A549 (cell line): ENCODE results near the gene EPB41L2. TPM values are rescaled to one million over a fixed set of nuclear protein-coding genes. Genes with fewer than 3 reads are reported as not detected.

Source experiments
- ATAC-seq, 2 experiments: fragments of 200-7000 bp in 1 of 2; fragments of >200 bp in 1 of 2; cut with Nextera tagmentation in 1 of 2; cut with Tn5 transposase in 1 of 2; 3 replicates each; pipeline versions ENCODE4 v1.8.0 to v1.9.1; 2018 to 2020; ENCODE audit warnings: mild to moderate bottlenecking in 1 of 2, moderate library complexity in 1 of 2
- CTCF ChIA-PET: fragments of 300-600 bp; sonication (Branson Sonifier 250); formaldehyde crosslinking; extraction: SDS; loops from one replicate; lab custom pipeline; 2021; ENCODE audit warnings: antibody characterized with exemption, inconsistent platforms; lab: Yijun Ruan, JAX
- POLR2A ChIA-PET: fragments of 350-600 bp; formaldehyde crosslinking; extraction: SDS; loops from one replicate; lab custom pipeline; 2021; ENCODE audit warnings: antibody characterized with exemption, inconsistent platforms; lab: Yijun Ruan, JAX
- DNase-seq, 2 experiments: peaks; one replicate each; pipeline versions ENCODE4 v3.0.0 to v3.0.0-alpha.2; 2011 to 2016; ENCODE audit warnings: low read depth in 1 of 2, low spot score in 1 of 2
- FAIRE-seq: peaks from 2 replicates; lab custom pipeline; 2011; peaks lifted over from hg19 to GRCh38; lab: Jason Lieb, UNC
- H3K27ac ChIP-seq, 2 experiments: fragments of >200 bp; sonication (Bioruptor Twin); formaldehyde crosslinking; 3 replicates each; pipeline ENCODE4 v1.5.1; 2016 to 2017
- H3K4me1 ChIP-seq: fragments of >200 bp; sonication (Bioruptor Twin); formaldehyde crosslinking; 3 replicates; pipeline ENCODE4 v1.6.1; 2016
- H3K4me2 ChIP-seq: fragments of >200 bp; sonication (Bioruptor Twin); formaldehyde crosslinking; 3 replicates; pipeline ENCODE4 v1.6.1; 2016
- H3K4me3 ChIP-seq: fragments of >200 bp; sonication (Bioruptor Twin); formaldehyde crosslinking; 3 replicates; pipeline ENCODE4 v1.5.1; 2016
- H3K9me3 ChIP-seq: fragments of >200 bp; sonication (Bioruptor Twin); formaldehyde crosslinking; 3 replicates; pipeline ENCODE4 v1.6.1; 2016
- CBX2 ChIP-seq: fragments of 200-600 bp; sonication (generic); IDR thresholded peaks from 2 replicates; pipeline ENCODE4 v1.6.1; 2016; ENCODE audit warnings: low read depth, mild to moderate bottlenecking, borderline replicate concordance
- CEBPB ChIP-seq, 2 experiments: fragments of >200 bp in 1 of 2; sonication (Bioruptor Twin) in 1 of 2; formaldehyde crosslinking in 1 of 2; IDR thresholded peaks; 2 replicates each; pipeline ENCODE4 v1.6.1; 2012 to 2016
- CHD2 ChIP-seq: fragments of 150-350 bp; IDR thresholded peaks from 2 replicates; pipeline ENCODE4 v1.6.1; 2014; ENCODE audit warnings: low read length; ENCODE audit not compliant: partially characterized antibody
- FOXS1 ChIP-seq: fragments of 250-450 bp; sonication (Bioruptor Pico); IDR thresholded peaks from 2 replicates; pipeline ENCODE4 v1.5.0; 2020; ENCODE audit warnings: mild to moderate bottlenecking, moderate library complexity
- HDAC2 ChIP-seq: fragments of 200-600 bp; sonication (generic); IDR thresholded peaks from 2 replicates; pipeline ENCODE4 v1.6.1; 2016
- HOXB13 ChIP-seq: fragments of 250-450 bp; sonication (Bioruptor Pico); IDR thresholded peaks from 2 replicates; pipeline ENCODE4 v1.5.0; 2020; ENCODE audit warnings: low read depth, mild to moderate bottlenecking, moderate library complexity
- HOXB5 ChIP-seq: fragments of 250-450 bp; sonication (Bioruptor Pico); IDR thresholded peaks from 2 replicates; pipeline ENCODE4 v1.5.0; 2020; ENCODE audit warnings: mild to moderate bottlenecking, moderate library complexity
- KDM1A ChIP-seq: fragments of 200-600 bp; sonication (generic); IDR thresholded peaks from 2 replicates; pipeline ENCODE4 v1.6.1; 2016; ENCODE audit warnings: low read depth, mild to moderate bottlenecking
- KDM5A ChIP-seq: fragments of 200-600 bp; sonication (generic); IDR thresholded peaks from 2 replicates; pipeline ENCODE4 v1.6.1; 2016; ENCODE audit warnings: antibody characterized with exemption, mild to moderate bottlenecking
- MYC ChIP-seq: IDR thresholded peaks from 2 replicates; pipeline ENCODE4 v1.6.1; 2012; ENCODE audit warnings: mild to moderate bottlenecking, inconsistent platforms, low read length, improper control_type of control experiment, borderline replicate concordance
- NFE2L2 ChIP-seq: fragments of 150-350 bp; conservative IDR thresholded peaks from 2 replicates; pipeline ENCODE4 v1.6.1; 2014; ENCODE audit warnings: low read length
- PBX3 ChIP-seq: IDR thresholded peaks from 2 replicates; pipeline ENCODE4 v1.6.1; 2012
- RAD21 ChIP-seq, 2 experiments: fragments of >200 bp in 1 of 2; sonication (Bioruptor Twin) in 1 of 2; formaldehyde crosslinking in 1 of 2; IDR thresholded peaks in 1 of 2; conservative IDR thresholded peaks in 1 of 2; 2 replicates in 1 of 2; 3 replicates in 1 of 2; pipeline ENCODE4 v1.6.1; 2012 to 2018; ENCODE audit warnings: inconsistent platforms in 1 of 2
- TFCP2L1 ChIP-seq: fragments of 250-450 bp; sonication (Bioruptor Pico); IDR thresholded peaks from 2 replicates; pipeline ENCODE4 v1.5.0; 2021; ENCODE audit warnings: mild to moderate bottlenecking
- WGBS: methylation state at CpG from one replicate; pipeline ENCODE4 v1.1.6; 2017; ENCODE audit errors: missing lambda C conversion rate; 5-methylcytosine and 5-hydroxymethylcytosine counted together
- polyA plus RNA-seq, 4 experiments: library from polyadenylated mRNA; depleted of rRNA in 3 of 4; stranded (reverse); fragments of >200 nt; fragmentation: RNase III in 1 of 4; extraction: RNeasy Plus Mini Kit Qiagen cat#74134 plus additional on column Dnase treatment in 1 of 4; gene quantifications; 2 replicates in 3 of 4; 3 replicates in 1 of 4; pipeline ENCODE4 v1.2.3, GENCODE V29; 2011 to 2017
- TF ChIP-seq, protein P1 (sequence below): fragments of 250-450 bp; sonication (Bioruptor Pico); IDR thresholded peaks from 2 replicates; pipeline ENCODE4 v1.5.0; 2021; ENCODE audit warnings: mild to moderate bottlenecking, moderate library complexity, borderline replicate concordance
- TF ChIP-seq, protein P2 (sequence below): fragments of >200 bp; sonication (Bioruptor Twin); formaldehyde crosslinking; IDR thresholded peaks from 2 replicates; pipeline ENCODE4 v1.6.1; 2016

EPB41L2 gene
- polyA plus RNA-seq, 2 of the 4 experiments (the other 2 are of a cell fraction), result 42.9 to 50.3 TPM

DNA sequence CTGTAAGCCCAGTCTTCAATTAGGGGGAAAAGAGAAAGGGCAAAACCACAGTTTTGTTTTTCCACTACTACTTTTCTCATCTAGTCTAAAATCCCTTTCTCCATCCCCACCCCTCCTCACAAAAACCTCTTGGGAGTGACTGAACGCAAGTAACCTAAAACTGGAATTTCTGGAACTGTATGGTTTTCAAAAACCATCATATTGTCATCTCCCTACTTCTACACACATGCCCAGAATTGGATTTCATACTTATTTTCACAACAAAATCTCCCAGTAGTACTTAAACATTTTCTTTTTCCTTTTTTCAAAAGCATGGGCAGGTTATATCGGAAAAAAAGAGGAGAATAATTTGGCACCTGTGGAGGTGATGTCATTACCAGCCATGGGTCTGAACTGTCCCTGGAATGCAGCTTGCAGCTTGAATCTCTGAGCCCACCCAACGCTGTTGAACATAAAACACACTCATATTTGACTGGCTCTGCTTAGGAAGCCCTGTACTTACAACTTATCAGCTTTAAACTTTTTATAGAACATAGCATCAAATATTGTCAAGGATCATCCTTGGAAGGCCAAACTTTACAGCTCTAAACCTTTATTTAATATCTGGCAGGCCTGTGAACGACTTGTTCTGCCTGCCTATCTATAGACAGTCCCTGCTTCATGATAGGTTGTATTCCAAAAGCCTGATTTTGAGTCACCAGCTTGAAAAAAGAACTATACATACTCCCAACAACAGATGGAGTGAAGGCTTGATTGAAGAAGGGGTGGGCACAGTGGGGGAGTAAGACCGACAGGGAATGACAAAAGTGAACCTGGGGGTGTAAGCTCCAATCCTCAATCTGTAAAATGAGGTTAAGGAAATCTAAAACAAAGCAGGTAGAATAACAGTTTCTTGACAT is 59.3 kb downstream of the EPB41L2 start:
- ChIA-PET POLR2A (no interaction called here), CTCF (no interaction called here)
- Histone ChIP-seq H3K4me3 (no peak overlapping the region), H3K4me2 (no peak overlapping the region), H3K9me3 (peaks cover 21% of the 10 kb centered on the region; the same call in 2 of the 3 replicates), H3K4me1 (no peaks in the 10 kb centered on the region), H3K27ac (no peak overlapping the region)
- ATAC-seq (no peak), DNase-seq (no peak), FAIRE-seq (no peak)
- 89% methylated on average over 5 of the region's 5 CpGs for WGBS
- TF ChIP-seq HOXB13 (CRISPR knock-in tag) (no peak), NFE2L2 (no peak), RAD21 (conservative IDR thresholded peaks at IDR 0.05 in 1 of 2, IDR thresholded peaks at IDR 0.05 in 1 of 2) (no peak), CHD2 (no peak), KDM5A (no peak), KDM1A (no peak)
- TF ChIP-seq, protein P1, sequence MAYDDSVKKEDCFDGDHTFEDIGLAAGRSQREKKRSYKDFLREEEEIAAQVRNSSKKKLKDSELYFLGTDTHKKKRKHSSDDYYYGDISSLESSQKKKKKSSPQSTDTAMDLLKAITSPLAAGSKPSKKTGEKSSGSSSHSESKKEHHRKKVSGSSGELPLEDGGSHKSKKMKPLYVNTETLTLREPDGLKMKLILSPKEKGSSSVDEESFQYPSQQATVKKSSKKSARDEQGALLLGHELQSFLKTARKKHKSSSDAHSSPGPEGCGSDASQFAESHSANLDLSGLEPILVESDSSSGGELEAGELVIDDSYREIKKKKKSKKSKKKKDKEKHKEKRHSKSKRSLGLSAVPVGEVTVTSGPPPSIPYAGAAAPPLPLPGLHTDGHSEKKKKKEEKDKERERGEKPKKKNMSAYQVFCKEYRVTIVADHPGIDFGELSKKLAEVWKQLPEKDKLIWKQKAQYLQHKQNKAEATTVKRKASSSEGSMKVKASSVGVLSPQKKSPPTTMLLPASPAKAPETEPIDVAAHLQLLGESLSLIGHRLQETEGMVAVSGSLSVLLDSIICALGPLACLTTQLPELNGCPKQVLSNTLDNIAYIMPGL (CRISPR knock-in tag), result no peak

DNA sequence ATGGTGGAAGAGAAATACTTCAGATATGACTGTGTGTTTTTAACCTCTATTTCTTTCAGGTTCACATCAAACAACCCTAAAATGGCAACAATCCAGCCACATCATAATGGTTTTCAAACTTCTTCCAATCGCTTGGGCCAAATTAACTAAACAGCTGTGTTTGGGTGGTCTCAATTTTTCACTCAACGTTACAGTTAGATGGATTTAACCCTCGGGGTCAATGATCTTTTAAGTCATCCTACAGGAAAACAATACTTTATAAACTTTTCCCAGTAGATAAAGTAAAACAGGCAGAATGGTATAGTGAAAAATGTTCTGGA is 60.4 kb downstream of the EPB41L2 start:
- FAIRE-seq, result no peak
- no peak overlapping the region for H3K4me3 ChIP-seq
- H3K4me1 ChIP-seq, result peaks cover under 1% of the 10 kb centered on the region; the same call in 1 of the 3 replicates
- TF ChIP-seq MYC, result no peak
- no peak for TF ChIP-seq RAD21 (conservative IDR thresholded peaks at IDR 0.05 in 1 of 2, IDR thresholded peaks at IDR 0.05 in 1 of 2)
- TF ChIP-seq FOXS1, result no peak
- no peak for TF ChIP-seq CEBPB (IDR thresholded peaks at IDR 0.05)
- TF ChIP-seq NFE2L2, result no peak
- CTCF ChIA-PET, result interaction anchor here (0.8 kb wide), 1 partner anchor 13 kb away, joined by 4 read pairs; no protein-coding TSS in a partner anchor
- POLR2A ChIA-PET, result no interaction called here
- H3K27ac ChIP-seq, result no peak overlapping the region
- H3K4me2 ChIP-seq, result no peak overlapping the region
- DNase-seq, result no peak
- H3K9me3 ChIP-seq, result peaks cover 11% of the 10 kb centered on the region; the same call in 2 of the 3 replicates
- 56% methylated on average over 3 of the region's 3 CpGs for WGBS
- ATAC-seq, result no peak

GRCh38 chr6:131001945-131002660 is 60.9 kb downstream of the EPB41L2 start:
- ATAC-seq, result no peak
- H3K4me1 ChIP-seq, result peaks cover 5% of the 10 kb centered on the region; the same call in 2 of the 3 replicates
- H3K4me3 ChIP-seq, result no peak overlapping the region

More at GRCh38 chr6:131001945-131002660, 60.9 kb downstream of the EPB41L2 start:
- TF ChIP-seq TFCP2L1 (CRISPR knock-in tag), result no peak
- TF ChIP-seq HOXB5 (CRISPR knock-in tag), result no peak
- TF ChIP-seq CBX2, result no peak
- no peak for TF ChIP-seq KDM5A
- no peak for TF ChIP-seq HDAC2
- TF ChIP-seq PBX3, result no peak
- TF ChIP-seq, protein P2, sequence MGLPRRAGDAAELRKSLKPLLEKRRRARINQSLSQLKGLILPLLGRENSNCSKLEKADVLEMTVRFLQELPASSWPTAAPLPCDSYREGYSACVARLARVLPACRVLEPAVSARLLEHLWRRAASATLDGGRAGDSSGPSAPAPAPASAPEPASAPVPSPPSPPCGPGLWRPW, result no peak
- peaks cover 5% of the 10 kb centered on the region; the same call in 2 of the 3 replicates for H3K9me3 ChIP-seq
- CTCF ChIA-PET, result interaction anchor here (0.8 kb wide), 1 partner anchor 13 kb away, joined by 4 read pairs; no protein-coding TSS in a partner anchor
- POLR2A ChIA-PET, result no interaction called here
- DNase-seq (no peak), FAIRE-seq (no peak)
- H3K4me2 ChIP-seq, result no peak overlapping the region
- no peak overlapping the region for H3K27ac ChIP-seq
- WGBS, result 64% methylated on average over 8 of the region's 8 CpGs
